Measurements from ENCODE around the gene PEX7. TPM values are rescaled to one million over a fixed set of nuclear protein-coding genes. Genes with fewer than 3 reads are reported as not detected.

PEX7 gene, protein sequence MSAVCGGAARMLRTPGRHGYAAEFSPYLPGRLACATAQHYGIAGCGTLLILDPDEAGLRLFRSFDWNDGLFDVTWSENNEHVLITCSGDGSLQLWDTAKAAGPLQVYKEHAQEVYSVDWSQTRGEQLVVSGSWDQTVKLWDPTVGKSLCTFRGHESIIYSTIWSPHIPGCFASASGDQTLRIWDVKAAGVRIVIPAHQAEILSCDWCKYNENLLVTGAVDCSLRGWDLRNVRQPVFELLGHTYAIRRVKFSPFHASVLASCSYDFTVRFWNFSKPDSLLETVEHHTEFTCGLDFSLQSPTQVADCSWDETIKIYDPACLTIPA
- total RNA-seq: 1 to 10 TPM; 5.0 to 5.8 (median 5.5) TPM

DNA sequence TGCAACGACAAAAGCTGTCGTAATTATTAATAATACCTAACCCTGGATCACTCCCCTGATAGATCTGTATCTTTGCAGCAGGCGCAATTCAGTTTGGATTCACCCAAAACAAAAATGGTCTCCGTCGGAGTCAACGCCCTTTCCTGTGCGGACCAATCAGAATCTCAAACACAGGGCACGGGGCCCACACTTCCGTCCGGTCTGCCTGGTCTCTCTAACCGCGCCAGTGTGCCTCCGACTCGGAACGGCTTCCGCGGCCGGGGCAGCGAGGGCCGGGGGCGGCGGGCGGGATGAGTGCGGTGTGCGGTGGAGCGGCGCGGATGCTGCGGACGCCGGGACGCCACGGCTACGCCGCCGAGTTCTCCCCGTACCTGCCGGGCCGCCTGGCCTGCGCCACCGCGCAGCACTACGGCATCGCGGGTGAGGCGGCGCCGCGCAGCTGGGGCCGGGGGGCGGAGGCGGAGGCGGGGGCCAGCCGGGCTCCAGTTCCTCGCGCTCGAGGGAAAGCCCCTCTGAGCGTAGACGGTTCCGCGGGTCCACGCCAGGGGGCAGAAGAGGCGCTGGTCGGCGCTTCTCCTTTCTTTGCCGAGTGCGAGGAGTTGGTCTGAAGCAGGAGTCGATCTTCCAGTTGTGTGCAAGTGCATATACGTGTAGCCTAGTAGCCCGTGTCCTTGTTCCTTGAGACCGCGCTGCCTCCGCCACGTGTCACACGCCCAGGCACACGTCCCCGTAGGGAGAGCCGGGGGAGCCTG, at the start of gene PEX7:
PEX7 (plus strand) TSS at position 217 of the 752 bp plus-strand sequence; CDS start at position 291, 74 bp downstream.
- H3K4me1 ChIP-seq (replicated peaks in 1 of 2): peaks cover 0 to 4% of the 10 kb centered on the region in 2 donors
- H3K4me3 ChIP-seq: peak within 1 kb of the TSS; percentile 75 to 97 (median 84)
- peak; percentile 92 to 98 (median 96) for ATAC-seq (replicated peaks in 6 of 8)
- WGBS, 10 experiments: 0 to 10% (median 0%) methylated on average over 1 to 6 of the region's 78 CpGs; no CpG with 5 or more reads in 4 of the 10 experiments
- in situ Hi-C loops (cut with MboI; ENCODE audit: low pct_unique_long_range_greater_than_20kb in 2 of 9, low sequenced_read_pairs in 9 of 9, unreplicated experiment in 9 of 9): no loop called here
- peak within 1 kb of the TSS; percentile 89 to 91 for H3K27ac ChIP-seq

DNA sequence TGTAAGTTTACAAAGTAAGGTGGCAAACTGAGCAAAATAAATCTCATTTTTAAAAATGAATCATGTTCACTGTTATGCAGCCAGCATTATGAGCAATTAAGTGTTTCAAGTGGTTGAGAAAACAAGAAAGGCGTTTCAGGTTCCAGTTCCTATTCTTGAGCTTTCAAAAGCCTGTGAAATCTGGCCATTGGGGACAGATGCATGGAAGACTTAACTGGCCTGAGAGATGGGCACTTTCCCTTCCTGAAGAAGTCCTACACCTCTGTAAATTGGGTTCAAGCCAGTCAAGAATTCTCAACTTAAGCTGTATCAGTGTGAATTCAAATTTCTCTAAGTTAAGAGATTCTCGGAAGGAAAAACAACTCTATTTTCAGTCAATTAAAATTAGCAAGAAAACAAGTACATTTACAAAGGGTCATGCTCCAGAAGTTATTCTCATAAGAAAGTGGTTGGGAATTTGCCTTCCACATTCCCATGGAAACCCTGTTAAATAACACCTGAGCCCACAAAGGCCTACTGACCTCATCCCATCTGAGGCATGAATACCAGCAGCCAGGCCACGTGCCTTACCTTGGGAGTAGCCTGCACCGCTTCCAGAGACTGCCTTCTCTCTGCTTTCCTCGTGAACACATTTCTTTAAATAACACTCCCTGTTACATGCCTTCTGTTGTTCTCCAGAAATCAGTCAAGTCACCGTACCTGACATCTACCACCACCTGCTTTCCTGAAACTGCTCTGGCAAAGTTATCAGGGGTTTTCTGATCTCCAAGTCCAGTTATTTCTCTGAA, 49.5 kb upstream of the PEX7 start:
- Histone ChIP-seq H3K4me3 (no peak overlapping the region), H3K27ac (no peak overlapping the region), H3K4me1 (replicated peaks in 1 of 2) (peaks cover 5 to 11% of the 10 kb centered on the region in 2 donors)
- in situ Hi-C loops (cut with MboI; ENCODE audit: low pct_unique_long_range_greater_than_20kb in 2 of 9, low sequenced_read_pairs in 9 of 9, unreplicated experiment in 9 of 9): no loop called here
- WGBS, 10 experiments: 62 to 100% (median 89%) methylated on average over 2 to 6 of the region's 6 CpGs
- ATAC-seq (replicated peaks in 6 of 8): no peak

DNA sequence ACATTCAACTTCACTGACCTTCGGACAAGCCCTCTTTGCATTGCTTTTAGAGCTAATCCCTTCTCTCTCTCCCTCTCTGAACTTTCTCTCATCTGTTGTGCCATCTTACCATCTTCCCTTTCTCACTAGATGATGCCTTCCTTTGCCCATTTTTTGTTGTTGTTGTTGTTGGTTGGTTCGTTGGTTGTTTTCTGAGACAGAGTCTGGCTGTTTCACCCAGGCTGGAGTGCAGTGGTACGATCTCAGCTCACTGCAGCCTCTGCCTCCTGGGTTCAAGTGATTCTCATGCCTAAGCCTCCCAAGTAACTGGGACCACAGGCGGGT, 49.0 kb upstream of the PEX7 start:
- ATAC-seq (replicated peaks in 6 of 8): no peak
- WGBS, 10 experiments: 67 to 100% (median 93%) methylated on average over 1 to 4 of the region's 4 CpGs; no CpG with 5 or more reads in 3 of the 10 experiments
- Histone ChIP-seq H3K4me1 (replicated peaks in 1 of 2) (peaks cover 5 to 11% of the 10 kb centered on the region in 2 donors), H3K4me3 (no peak overlapping the region), H3K27ac (no peak overlapping the region)
- in situ Hi-C loops (cut with MboI; ENCODE audit: low pct_unique_long_range_greater_than_20kb in 2 of 9, low sequenced_read_pairs in 9 of 9, unreplicated experiment in 9 of 9): no loop called here

DNA sequence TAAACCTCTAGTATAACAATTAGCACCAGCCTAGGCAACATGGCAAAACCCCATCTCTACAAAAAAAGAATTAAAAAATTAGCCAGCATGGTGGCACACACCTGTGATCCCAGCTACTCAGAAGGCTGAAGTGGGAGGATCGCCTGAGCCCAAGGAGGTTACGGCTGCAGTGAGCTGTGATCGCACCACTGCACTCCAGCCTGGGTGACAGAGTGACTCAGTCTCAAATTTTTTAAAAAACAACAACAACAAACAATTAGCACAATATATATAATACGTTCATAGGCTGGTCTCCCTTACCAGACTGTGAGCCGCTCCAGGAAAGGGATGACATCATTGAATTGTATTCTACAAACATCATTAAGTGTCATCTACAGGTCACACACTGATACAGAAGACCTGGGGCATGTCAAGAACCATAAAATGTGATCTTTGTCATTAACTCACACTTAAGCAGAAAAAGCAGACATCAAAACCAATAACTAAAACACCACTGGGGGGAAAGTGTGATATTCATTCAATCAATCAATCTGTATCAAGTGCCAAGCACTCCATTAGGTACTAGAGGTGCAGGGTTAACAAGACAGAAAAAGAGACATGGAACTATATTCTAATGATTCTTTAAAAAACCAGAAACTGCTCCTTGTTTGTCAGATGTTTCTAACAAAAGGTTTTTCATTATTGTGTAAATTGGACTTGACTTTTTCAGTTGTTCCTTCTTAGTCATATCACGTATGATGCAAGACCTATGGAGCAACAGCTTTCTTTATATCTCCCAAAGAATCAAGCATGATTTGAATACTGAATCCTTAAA, 48.0 kb upstream of the PEX7 start:
- in situ Hi-C loops (cut with MboI; ENCODE audit: low pct_unique_long_range_greater_than_20kb in 2 of 9, low sequenced_read_pairs in 9 of 9, unreplicated experiment in 9 of 9): loop anchor here in 1 of 9 experiments (25.0 kb wide), 1 partner anchor 187 kb away; no protein-coding TSS in a partner anchor
- WGBS, 10 experiments: 38 to 100% (median 73%) methylated on average over 1 to 3 of the region's 6 CpGs
- ATAC-seq (replicated peaks in 6 of 8): peak in 6 of 8 experiments; percentile 18 to 95 (median 74)
- H3K4me1 ChIP-seq (replicated peaks in 1 of 2): peaks cover 5 to 11% of the 10 kb centered on the region in 2 donors
- no peak overlapping the region for H3K27ac ChIP-seq
- no peak overlapping the region for H3K4me3 ChIP-seq

DNA sequence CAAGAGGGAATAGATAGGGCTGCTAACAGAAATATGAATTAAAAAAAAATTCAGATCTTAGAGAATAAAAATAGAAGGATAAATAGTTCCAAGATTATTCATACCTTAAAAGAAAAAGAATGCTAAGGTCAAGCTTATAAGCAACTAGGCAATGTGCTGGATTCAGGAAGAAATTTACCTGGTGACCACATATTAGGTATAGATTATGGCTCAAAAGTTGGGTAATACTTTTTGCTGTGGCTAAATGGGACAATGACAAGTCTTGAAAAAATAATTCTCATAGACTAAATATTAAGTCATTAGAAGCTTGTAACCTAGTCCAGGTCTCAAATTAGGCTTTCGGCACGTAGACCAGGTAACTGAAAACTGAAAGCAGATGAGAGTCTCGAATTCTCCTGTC, 47.3 kb upstream of the PEX7 start:
- WGBS, 10 experiments: 79 to 100% (median 83%) methylated on average over 3 of the region's 3 CpGs; no CpG with 5 or more reads in 2 of the 10 experiments
- in situ Hi-C loops (cut with MboI; ENCODE audit: low pct_unique_long_range_greater_than_20kb in 2 of 9, low sequenced_read_pairs in 9 of 9, unreplicated experiment in 9 of 9): loop anchor here in 1 of 9 experiments (25.0 kb wide), 1 partner anchor 188 kb away; no protein-coding TSS in a partner anchor
- no peak for ATAC-seq (replicated peaks in 6 of 8)
- no peak overlapping the region for H3K4me3 ChIP-seq
- no peak overlapping the region for H3K27ac ChIP-seq
- peaks cover 5 to 11% of the 10 kb centered on the region in 2 donors for H3K4me1 ChIP-seq (replicated peaks in 1 of 2)

DNA sequence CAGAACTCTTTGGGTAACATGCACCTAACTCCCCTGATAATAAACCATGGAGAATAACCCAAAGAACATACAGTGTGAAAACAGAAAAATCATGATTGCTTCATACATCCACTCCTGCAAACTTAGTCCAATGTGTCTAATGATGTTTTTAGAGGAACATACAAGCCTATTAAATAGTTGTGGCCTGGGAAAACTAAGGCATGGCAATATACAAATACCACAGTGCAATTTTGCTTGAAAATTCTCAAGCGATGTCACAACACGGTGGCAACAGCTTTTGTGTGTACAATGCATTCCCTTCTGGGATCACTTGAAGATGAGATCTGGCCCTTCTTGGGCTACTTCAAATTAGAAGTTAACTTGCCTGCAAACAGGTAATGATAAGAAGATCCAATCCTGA, 46.8 kb upstream of the PEX7 start:
- WGBS, 10 experiments: 64 to 100% (median 90%) methylated on average over 2 of the region's 2 CpGs; no CpG with 5 or more reads in 1 of the 10 experiments
- in situ Hi-C loops (cut with MboI; ENCODE audit: low pct_unique_long_range_greater_than_20kb in 2 of 9, low sequenced_read_pairs in 9 of 9, unreplicated experiment in 9 of 9): loop anchor here in 1 of 9 experiments (25.0 kb wide), 1 partner anchor 188 kb away; no protein-coding TSS in a partner anchor

DNA sequence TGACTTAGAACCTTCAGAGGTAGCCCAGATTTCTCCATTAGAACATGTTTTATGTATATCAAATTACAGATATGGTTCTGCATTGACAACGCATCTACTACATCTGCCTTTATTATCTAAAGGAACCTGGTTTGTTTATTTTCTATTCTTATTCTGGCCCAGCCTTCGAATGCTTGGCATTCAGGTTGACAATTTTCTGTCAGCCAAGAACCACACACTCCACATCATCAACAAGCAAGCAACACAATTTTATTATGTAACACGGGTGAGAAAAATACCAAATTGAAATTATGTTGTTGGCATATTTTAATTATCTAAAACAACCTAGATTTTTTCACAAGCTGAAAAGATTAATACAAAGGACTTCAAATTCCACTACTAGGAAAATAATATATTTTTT, 44.7 kb upstream of the PEX7 start:
- Histone ChIP-seq H3K4me1 (replicated peaks in 1 of 2) (peaks cover 5 to 11% of the 10 kb centered on the region in 2 donors), H3K27ac (no peak overlapping the region), H3K4me3 (no peak overlapping the region)
- in situ Hi-C loops (cut with MboI; ENCODE audit: low pct_unique_long_range_greater_than_20kb in 2 of 9, low sequenced_read_pairs in 9 of 9, unreplicated experiment in 9 of 9): loop anchor here in 1 of 9 experiments (25.0 kb wide), 1 partner anchor 190 kb away; no protein-coding TSS in a partner anchor
- no peak for ATAC-seq (replicated peaks in 6 of 8)
- WGBS, 10 experiments: 60 to 100% (median 87%) methylated on average over 1 to 3 of the region's 3 CpGs

More for the DNA sequence above, 46.8 kb upstream of the PEX7 start:
- Histone ChIP-seq H3K4me1 (replicated peaks in 1 of 2) (peaks cover 5 to 11% of the 10 kb centered on the region in 2 donors), H3K4me3 (no peak overlapping the region), H3K27ac (no peak overlapping the region)
- ATAC-seq (replicated peaks in 6 of 8): no peak

DNA sequence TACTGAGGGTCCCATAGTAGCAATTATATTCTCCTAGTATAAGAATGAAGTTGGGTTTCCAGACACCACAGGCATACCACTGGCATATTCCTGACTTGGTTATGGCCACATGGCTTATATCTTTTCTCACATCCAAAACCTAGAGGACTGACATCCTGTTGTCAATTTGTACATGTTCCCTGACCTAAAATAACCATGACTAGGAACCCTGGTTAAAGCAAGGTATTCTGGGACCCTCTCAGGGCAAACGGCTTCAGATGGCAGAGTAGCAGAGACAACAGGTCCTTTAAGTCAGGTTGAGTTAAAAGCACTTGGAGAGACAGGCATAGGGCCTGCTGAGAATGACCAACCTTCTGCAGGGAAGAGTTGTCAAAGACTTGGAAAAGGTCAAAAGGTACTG, 42.7 kb upstream of the PEX7 start:
- 0 to 100% (median 67%) methylated on average over 1 of the region's 1 CpG; no CpG with 5 or more reads in 4 of the 10 experiments for WGBS, 10 experiments
- in situ Hi-C loops (cut with MboI; ENCODE audit: low pct_unique_long_range_greater_than_20kb in 2 of 9, low sequenced_read_pairs in 9 of 9, unreplicated experiment in 9 of 9): loop anchor here in 1 of 9 experiments (25.0 kb wide), 1 partner anchor 192 kb away; no protein-coding TSS in a partner anchor
- Histone ChIP-seq H3K4me1 (replicated peaks in 1 of 2) (peaks cover 2% of the 10 kb centered on the region in 2 donors), H3K4me3 (no peak overlapping the region), H3K27ac (no peak overlapping the region)
- no peak for ATAC-seq (replicated peaks in 6 of 8)

DNA sequence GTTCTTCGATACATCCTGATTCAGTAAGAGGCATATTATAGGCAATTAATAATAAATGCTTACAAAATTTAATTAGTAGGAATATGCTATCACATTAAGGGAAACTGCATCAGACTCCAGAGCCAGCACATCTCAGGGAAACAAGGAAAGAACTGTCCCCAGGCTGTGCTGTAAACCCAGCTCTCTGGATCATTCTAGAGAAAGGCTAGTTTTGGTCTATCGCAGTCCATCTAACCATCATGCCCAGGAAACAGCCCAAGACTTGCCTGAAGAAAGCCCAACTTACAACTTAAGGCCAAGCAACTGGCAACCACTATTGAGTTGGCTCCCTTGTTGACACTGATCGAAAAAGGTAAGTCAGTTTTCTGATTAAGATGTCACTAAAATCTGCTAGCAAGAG, 41.4 kb upstream of the PEX7 start:
- 80 to 100% (median 87%) methylated on average over 1 to 3 of the region's 3 CpGs; no CpG with 5 or more reads in 1 of the 10 experiments for WGBS, 10 experiments
- ATAC-seq (replicated peaks in 6 of 8): no peak
- in situ Hi-C loops (cut with MboI; ENCODE audit: low pct_unique_long_range_greater_than_20kb in 2 of 9, low sequenced_read_pairs in 9 of 9, unreplicated experiment in 9 of 9): loop anchor here in 1 of 9 experiments (25.0 kb wide), 1 partner anchor 194 kb away; no protein-coding TSS in a partner anchor
- Histone ChIP-seq H3K4me1 (replicated peaks in 1 of 2) (no peaks in the 10 kb centered on the region), H3K27ac (no peak overlapping the region), H3K4me3 (no peak overlapping the region)

DNA sequence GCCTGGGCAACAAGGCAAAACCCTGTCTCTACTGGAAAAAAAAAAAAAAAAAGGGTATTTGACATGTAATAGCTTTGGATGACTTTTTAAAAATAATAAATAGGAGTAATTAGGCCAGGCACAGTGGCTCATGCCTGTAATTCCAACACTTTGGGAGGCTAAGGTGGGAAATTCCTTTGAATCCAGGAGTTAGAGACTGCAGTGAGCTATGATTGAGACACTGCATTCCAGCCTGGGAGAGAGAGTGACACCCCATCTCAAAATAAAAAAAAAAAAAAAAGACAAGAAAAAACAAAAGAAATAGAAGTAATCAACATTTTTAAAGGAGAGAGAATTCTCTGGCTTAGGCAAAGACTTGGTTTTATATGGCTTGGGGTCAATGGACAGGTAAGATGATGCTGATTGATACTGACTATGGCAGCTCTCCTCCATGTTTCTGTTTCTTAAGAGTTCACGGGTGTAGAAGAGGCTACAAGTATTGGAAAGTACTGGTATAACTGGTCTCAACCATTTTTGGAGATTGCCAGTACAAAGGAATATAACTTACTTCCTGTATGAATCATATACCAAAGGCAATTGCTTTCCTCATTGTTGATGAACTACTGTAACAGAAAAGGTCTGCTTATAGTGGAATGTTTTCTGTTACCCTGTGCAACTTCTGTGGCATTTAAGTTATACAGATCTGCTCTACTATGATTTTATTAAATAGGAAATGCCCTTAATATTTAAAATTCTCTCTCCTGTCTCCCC, 40.2 kb upstream of the PEX7 start:
- in situ Hi-C loops (cut with MboI; ENCODE audit: low pct_unique_long_range_greater_than_20kb in 2 of 9, low sequenced_read_pairs in 9 of 9, unreplicated experiment in 9 of 9): loop anchor here in 1 of 9 experiments (25.0 kb wide), 1 partner anchor 195 kb away; no protein-coding TSS in a partner anchor
- H3K27ac ChIP-seq: no peak overlapping the region
- no peaks in the 10 kb centered on the region for H3K4me1 ChIP-seq (replicated peaks in 1 of 2)
- no peak overlapping the region for H3K4me3 ChIP-seq
- ATAC-seq (replicated peaks in 6 of 8): no peak
- 75 to 100% (median 100%) methylated on average over 1 of the region's 1 CpG; no CpG with 5 or more reads in 3 of the 10 experiments for WGBS, 10 experiments

DNA sequence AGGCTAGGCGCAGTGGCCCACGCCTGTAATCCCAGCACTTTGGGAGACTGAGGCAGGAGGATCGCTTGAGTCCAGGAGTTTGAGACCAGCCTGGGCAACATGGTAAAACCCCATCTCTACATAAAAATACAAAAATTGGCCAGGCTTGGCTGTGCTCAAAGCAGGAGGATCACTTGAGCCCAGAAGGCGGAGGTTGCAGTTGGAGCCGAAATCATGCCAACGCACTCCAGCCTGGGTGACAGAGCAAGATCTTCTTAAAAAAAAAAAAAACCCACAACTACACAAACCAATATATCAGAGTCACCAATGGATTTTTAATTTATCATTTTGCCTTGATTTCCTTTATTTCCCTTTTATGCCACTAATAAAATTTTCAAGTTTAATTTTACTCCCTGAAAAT, 39.4 kb upstream of the PEX7 start:
- no peak overlapping the region for H3K27ac ChIP-seq
- H3K4me1 ChIP-seq (replicated peaks in 1 of 2): no peaks in the 10 kb centered on the region
- ATAC-seq (replicated peaks in 6 of 8): no peak
- H3K4me3 ChIP-seq: no peak overlapping the region
- WGBS, 10 experiments: 67 to 100% (median 100%) methylated on average over 1 to 6 of the region's 6 CpGs
- in situ Hi-C loops (cut with MboI; ENCODE audit: low pct_unique_long_range_greater_than_20kb in 2 of 9, low sequenced_read_pairs in 9 of 9, unreplicated experiment in 9 of 9): loop anchor here in 1 of 9 experiments (25.0 kb wide), 1 partner anchor 196 kb away; no protein-coding TSS in a partner anchor
